HEK293 (cell line): Measurements from ENCODE around the gene HOXA4.

Source experiments
- CTCF ChIA-PET: fragments of 350-600 bp; formaldehyde crosslinking; extraction: SDS; loops from one replicate; lab custom pipeline; 2021; ENCODE audit warnings: antibody characterized with exemption; lab: Yijun Ruan, JAX
- POLR2A ChIA-PET: fragments of 300-600 bp; formaldehyde crosslinking; extraction: SDS; loops from one replicate; lab custom pipeline; 2020; ENCODE audit warnings: antibody characterized with exemption, inconsistent platforms; lab: Yijun Ruan, JAX
- H3K27ac ChIP-seq: fragments of 200-500 bp; sonication (Bioruptor generic); 2 replicates; pipeline ENCODE4 v1.5.1; 2014; ENCODE audit warnings: low read depth, low read length, control low read depth, inconsistent platforms; ENCODE audit errors: extremely low read depth
- H3K36me3 ChIP-seq, 2 experiments: fragments of 200-500 bp in 1 of 2; sonication (Bioruptor generic) in 1 of 2; 1 replicate in 1 of 2; 2 replicates in 1 of 2; pipeline ENCODE4 v1.5.1; 2014 to 2017; ENCODE audit warnings: inconsistent platforms in 2 of 2, low read length in 2 of 2; ENCODE audit not compliant: control insufficient read depth in 2 of 2, insufficient read depth in 1 of 2
- H3K4me1 ChIP-seq: fragments of 200-500 bp; sonication (Bioruptor generic); 2 replicates; pipeline ENCODE4 v1.5.1; 2014; ENCODE audit warnings: mild to moderate bottlenecking, low read length, inconsistent platforms; ENCODE audit not compliant: control insufficient read depth, insufficient read depth
- H3K4me3 ChIP-seq: 2 replicates; pipeline ENCODE4 v1.5.1; 2011; ENCODE audit warnings: low read depth, mild to moderate bottlenecking, control low read depth, low read length, moderate library complexity
- H3K9me3 ChIP-seq: fragments of 200-500 bp; sonication (Bioruptor generic); 2 replicates; pipeline ENCODE4 v1.5.1; 2014; ENCODE audit warnings: low read depth, low read length, inconsistent platforms; ENCODE audit not compliant: control insufficient read depth, insufficient read depth
- FEZF1 ChIP-seq: fragments of 450-650 bp; formaldehyde crosslinking; IDR thresholded peaks from 2 replicates; pipeline ENCODE4 v1.5.1; 2016; ENCODE audit warnings: missing biosample characterization, missing genetic modification characterization
- KLF7 ChIP-seq: fragments of 450-650 bp; formaldehyde crosslinking; IDR thresholded peaks from 2 replicates; pipeline ENCODE4 v1.5.1; 2016; ENCODE audit warnings: missing biosample characterization, missing genetic modification characterization, borderline replicate concordance
- KLF8 ChIP-seq: fragments of 450-650 bp; formaldehyde crosslinking; IDR thresholded peaks from 2 replicates; pipeline ENCODE4 v1.5.1; 2016; ENCODE audit warnings: missing biosample characterization, missing genetic modification characterization
- OSR2 ChIP-seq: fragments of 450-650 bp; formaldehyde crosslinking; IDR thresholded peaks from 2 replicates; pipeline ENCODE4 v1.5.1; 2016; ENCODE audit warnings: missing biosample characterization, missing genetic modification characterization
- OVOL3 ChIP-seq: fragments of 450-650 bp; formaldehyde crosslinking; IDR thresholded peaks from 2 replicates; pipeline ENCODE4 v1.5.1; 2016; ENCODE audit warnings: missing biosample characterization, missing genetic modification characterization
- REPIN1 ChIP-seq: fragments of 450-650 bp; formaldehyde crosslinking; IDR thresholded peaks from 2 replicates; pipeline ENCODE4 v1.5.1; 2017; ENCODE audit warnings: missing biosample characterization, missing genetic modification characterization, low read depth
- SCRT2 ChIP-seq: fragments of 450-650 bp; formaldehyde crosslinking; IDR thresholded peaks from 2 replicates; pipeline ENCODE4 v1.5.1; 2016; ENCODE audit warnings: missing biosample characterization, missing genetic modification characterization
- ZBTB17 ChIP-seq: fragments of 450-650 bp; formaldehyde crosslinking; IDR thresholded peaks from 2 replicates; pipeline ENCODE4 v1.5.1; 2016; ENCODE audit warnings: missing biosample characterization, missing genetic modification characterization
- ZFP69B ChIP-seq: fragments of 450-650 bp; formaldehyde crosslinking; IDR thresholded peaks from 2 replicates; pipeline ENCODE4 v1.5.1; 2016; ENCODE audit warnings: missing biosample characterization, missing genetic modification characterization
- ZNF132 ChIP-seq: fragments of 450-650 bp; formaldehyde crosslinking; IDR thresholded peaks from 2 replicates; pipeline ENCODE4 v1.5.1; 2017; ENCODE audit warnings: missing biosample characterization, missing genetic modification characterization, borderline replicate concordance
- ZNF266 ChIP-seq: fragments of 450-650 bp; formaldehyde crosslinking; IDR thresholded peaks from 2 replicates; pipeline ENCODE4 v1.5.1; 2016; ENCODE audit warnings: missing biosample characterization, missing genetic modification characterization, low read depth
- ZNF292 ChIP-seq: fragments of 450-650 bp; formaldehyde crosslinking; IDR thresholded peaks from 2 replicates; pipeline ENCODE4 v1.5.1; 2016; ENCODE audit warnings: low read depth, missing biosample characterization, missing genetic modification characterization, borderline replicate concordance
- ZNF558 ChIP-seq: fragments of 450-650 bp; formaldehyde crosslinking; IDR thresholded peaks from 2 replicates; pipeline ENCODE4 v1.5.1; 2016; ENCODE audit warnings: missing biosample characterization, missing genetic modification characterization
- ZNF580 ChIP-seq: fragments of 450-650 bp; formaldehyde crosslinking; IDR thresholded peaks from 2 replicates; pipeline ENCODE4 v1.5.1; 2016; ENCODE audit warnings: missing biosample characterization, missing genetic modification characterization
- ZNF585B ChIP-seq: fragments of 450-650 bp; formaldehyde crosslinking; IDR thresholded peaks from 2 replicates; pipeline ENCODE4 v1.5.1; 2016; ENCODE audit warnings: missing biosample characterization, missing genetic modification characterization
- ZNF626 ChIP-seq: fragments of 450-650 bp; sonication (Bioruptor Pico); formaldehyde crosslinking; IDR thresholded peaks from 2 replicates; pipeline ENCODE4 v1.5.1; 2018; ENCODE audit warnings: missing biosample characterization, missing genetic modification characterization, inconsistent platforms
- ZNF639 ChIP-seq: fragments of 450-650 bp; formaldehyde crosslinking; IDR thresholded peaks from 2 replicates; pipeline ENCODE4 v1.5.1; 2016; ENCODE audit warnings: missing biosample characterization, missing genetic modification characterization
- ZNF660 ChIP-seq: fragments of 450-650 bp; IDR thresholded peaks from 2 replicates; pipeline ENCODE4 v1.5.1; 2018; ENCODE audit warnings: missing biosample characterization, mild to moderate bottlenecking, missing genetic modification characterization
- ZNF707 ChIP-seq: fragments of 450-650 bp; formaldehyde crosslinking; IDR thresholded peaks from 2 replicates; pipeline ENCODE4 v1.5.1; 2016; ENCODE audit warnings: missing biosample characterization, missing genetic modification characterization
- ZNF792 ChIP-seq: fragments of 450-650 bp; formaldehyde crosslinking; IDR thresholded peaks from 2 replicates; pipeline ENCODE4 v1.5.1; 2016; ENCODE audit warnings: missing biosample characterization, missing genetic modification characterization
- ZSCAN30 ChIP-seq: fragments of 450-650 bp; IDR thresholded peaks from 2 replicates; pipeline ENCODE4 v1.5.1; 2018; ENCODE audit warnings: missing biosample characterization, mild to moderate bottlenecking, missing genetic modification characterization, moderate library complexity
- TF ChIP-seq, protein P1 (sequence below): fragments of 450-650 bp; formaldehyde crosslinking; IDR thresholded peaks from 2 replicates; pipeline ENCODE4 v1.5.1; 2016; ENCODE audit warnings: missing biosample characterization, missing genetic modification characterization, borderline replicate concordance
- TF ChIP-seq, protein P2 (sequence below): IDR thresholded peaks from 2 replicates; pipeline ENCODE4 v1.6.1; 2011; ENCODE audit warnings: mild to moderate bottlenecking, low read depth, low read length, borderline replicate concordance
- TF ChIP-seq, protein P3 (sequence below): fragments of 450-650 bp; formaldehyde crosslinking; IDR thresholded peaks from 2 replicates; pipeline ENCODE4 v1.5.1; 2016; ENCODE audit warnings: missing biosample characterization, missing genetic modification characterization

HOXA4 gene

DNA sequence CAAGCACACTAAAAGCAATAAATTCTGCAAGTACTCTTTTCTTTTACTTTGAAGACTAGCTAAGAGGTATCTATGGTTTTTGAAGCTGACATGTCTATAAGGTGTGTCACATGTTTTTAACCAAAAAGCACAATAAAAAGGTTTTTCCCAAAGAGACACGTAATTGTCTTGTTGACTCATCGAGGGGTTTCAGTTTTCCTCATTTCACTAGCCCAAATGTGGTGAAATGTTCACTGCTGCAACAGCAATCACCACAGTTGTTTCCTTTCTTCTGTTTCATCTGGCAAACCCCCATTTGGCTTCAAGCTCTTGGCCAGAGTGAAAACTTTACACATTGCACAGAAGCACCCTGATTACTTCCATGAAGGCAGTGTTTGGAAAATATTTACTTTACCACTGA, 3.8 kb upstream of the HOXA4 start (continued):
- no peak for TF ChIP-seq REPIN1 (tag by site-specific recombination)
- peak; percentile 92 for TF ChIP-seq FEZF1
- no peak for TF ChIP-seq ZNF580
- 0 out of 2 replicates have a peak, but pooled peaks have one; percentile 41 for TF ChIP-seq ZNF639 (tag by site-specific recombination)

DNA sequence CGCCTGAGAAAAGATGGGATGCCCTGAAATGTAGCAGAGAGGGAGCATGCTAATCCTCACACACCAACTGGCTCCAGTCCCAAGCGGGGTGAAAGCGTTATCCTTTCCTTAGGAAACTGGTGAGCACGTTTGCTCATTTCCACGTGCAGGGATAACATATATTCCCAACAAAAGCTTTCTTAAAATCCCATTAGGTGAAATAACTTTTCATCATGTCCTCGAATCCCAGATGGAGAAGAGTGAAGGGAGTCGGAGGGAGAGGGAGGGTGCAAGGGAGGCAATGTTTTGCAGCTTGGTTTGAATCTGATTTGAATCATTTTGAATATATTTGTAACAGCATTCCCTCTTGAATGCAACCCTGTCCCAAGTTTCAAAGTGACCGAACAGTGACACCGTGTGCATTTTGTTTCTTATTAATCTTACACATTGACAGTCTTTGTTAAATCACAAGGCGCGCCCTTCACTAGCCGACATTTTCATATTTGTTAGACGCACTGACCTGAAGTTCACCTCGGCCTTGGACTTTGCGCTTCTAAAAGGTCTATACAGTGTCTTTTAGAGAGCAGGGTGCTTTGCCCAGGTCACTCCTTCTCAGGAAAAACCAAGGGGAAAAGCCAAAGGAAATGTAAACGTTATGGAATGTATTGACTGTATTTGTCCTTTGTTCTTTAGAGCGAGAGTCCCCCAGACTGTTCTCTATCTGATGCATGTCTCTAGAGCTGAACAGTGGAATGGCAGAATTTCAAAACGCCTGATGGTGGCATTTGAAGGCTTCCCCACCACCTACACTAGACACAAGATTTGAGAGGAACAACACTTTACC, 3.1 kb upstream of the HOXA4 start:
- H3K9me3 ChIP-seq: no peaks in the 10 kb centered on the region
- peaks cover 66% of the 10 kb centered on the region for H3K4me1 ChIP-seq
- POLR2A ChIA-PET: interaction anchor here (0.6 to 1.4 kb wide), 2 partner anchors 10 to 25 kb away, joined by 3 read pairs; partner anchors contain the start of gene HOXA5
- H3K27ac ChIP-seq: peak overlapping the region; percentile 56; the same call in 1 of the 2 replicates
- CTCF ChIA-PET: interaction anchor here (0.8 to 1.9 kb wide), 6 partner anchors 10 to 764 kb away, joined by 3 to 7 read pairs (median 4); partner anchors contain the start of gene HOXA5
- H3K4me3 ChIP-seq: no peak overlapping the region
- peaks cover 4 to 10% of the 10 kb centered on the region in 2 experiments; a peak in 1 of 3 replicates for H3K36me3 ChIP-seq
- TF ChIP-seq ZNF792 (tag by site-specific recombination) (no peak), ZNF585B (tag by site-specific recombination) (no peak), ZFP69B (tag by site-specific recombination) (no peak), OSR2 (tag by site-specific recombination) (no peak), ZNF660 (no peak), ZSCAN30 (tag by site-specific recombination) (0 out of 2 replicates have a peak, but pooled peaks have one; percentile 6), ZNF266 (tag by site-specific recombination) (no peak), REPIN1 (tag by site-specific recombination) (no peak), ZNF292 (no peak), ZNF626 (no peak), ZBTB17 (tag by site-specific recombination) (no peak), OVOL3 (tag by site-specific recombination) (no peak), KLF7 (tag by site-specific recombination) (no peak), ZNF132 (tag by site-specific recombination) (no peak), SCRT2 (tag by site-specific recombination) (no peak), ZNF558 (tag by site-specific recombination) (no peak), KLF8 (tag by site-specific recombination) (no peak), ZNF707 (tag by site-specific recombination) (no peak)
- TF ChIP-seq, protein P1, sequence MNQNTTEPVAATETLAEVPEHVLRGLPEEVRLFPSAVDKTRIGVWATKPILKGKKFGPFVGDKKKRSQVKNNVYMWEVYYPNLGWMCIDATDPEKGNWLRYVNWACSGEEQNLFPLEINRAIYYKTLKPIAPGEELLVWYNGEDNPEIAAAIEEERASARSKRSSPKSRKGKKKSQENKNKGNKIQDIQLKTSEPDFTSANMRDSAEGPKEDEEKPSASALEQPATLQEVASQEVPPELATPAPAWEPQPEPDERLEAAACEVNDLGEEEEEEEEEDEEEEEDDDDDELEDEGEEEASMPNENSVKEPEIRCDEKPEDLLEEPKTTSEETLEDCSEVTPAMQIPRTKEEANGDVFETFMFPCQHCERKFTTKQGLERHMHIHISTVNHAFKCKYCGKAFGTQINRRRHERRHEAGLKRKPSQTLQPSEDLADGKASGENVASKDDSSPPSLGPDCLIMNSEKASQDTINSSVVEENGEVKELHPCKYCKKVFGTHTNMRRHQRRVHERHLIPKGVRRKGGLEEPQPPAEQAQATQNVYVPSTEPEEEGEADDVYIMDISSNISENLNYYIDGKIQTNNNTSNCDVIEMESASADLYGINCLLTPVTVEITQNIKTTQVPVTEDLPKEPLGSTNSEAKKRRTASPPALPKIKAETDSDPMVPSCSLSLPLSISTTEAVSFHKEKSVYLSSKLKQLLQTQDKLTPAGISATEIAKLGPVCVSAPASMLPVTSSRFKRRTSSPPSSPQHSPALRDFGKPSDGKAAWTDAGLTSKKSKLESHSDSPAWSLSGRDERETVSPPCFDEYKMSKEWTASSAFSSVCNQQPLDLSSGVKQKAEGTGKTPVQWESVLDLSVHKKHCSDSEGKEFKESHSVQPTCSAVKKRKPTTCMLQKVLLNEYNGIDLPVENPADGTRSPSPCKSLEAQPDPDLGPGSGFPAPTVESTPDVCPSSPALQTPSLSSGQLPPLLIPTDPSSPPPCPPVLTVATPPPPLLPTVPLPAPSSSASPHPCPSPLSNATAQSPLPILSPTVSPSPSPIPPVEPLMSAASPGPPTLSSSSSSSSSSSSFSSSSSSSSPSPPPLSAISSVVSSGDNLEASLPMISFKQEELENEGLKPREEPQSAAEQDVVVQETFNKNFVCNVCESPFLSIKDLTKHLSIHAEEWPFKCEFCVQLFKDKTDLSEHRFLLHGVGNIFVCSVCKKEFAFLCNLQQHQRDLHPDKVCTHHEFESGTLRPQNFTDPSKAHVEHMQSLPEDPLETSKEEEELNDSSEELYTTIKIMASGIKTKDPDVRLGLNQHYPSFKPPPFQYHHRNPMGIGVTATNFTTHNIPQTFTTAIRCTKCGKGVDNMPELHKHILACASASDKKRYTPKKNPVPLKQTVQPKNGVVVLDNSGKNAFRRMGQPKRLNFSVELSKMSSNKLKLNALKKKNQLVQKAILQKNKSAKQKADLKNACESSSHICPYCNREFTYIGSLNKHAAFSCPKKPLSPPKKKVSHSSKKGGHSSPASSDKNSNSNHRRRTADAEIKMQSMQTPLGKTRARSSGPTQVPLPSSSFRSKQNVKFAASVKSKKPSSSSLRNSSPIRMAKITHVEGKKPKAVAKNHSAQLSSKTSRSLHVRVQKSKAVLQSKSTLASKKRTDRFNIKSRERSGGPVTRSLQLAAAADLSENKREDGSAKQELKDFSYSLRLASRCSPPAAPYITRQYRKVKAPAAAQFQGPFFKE (tag by site-specific recombination): no peak
- TF ChIP-seq, protein P2, sequence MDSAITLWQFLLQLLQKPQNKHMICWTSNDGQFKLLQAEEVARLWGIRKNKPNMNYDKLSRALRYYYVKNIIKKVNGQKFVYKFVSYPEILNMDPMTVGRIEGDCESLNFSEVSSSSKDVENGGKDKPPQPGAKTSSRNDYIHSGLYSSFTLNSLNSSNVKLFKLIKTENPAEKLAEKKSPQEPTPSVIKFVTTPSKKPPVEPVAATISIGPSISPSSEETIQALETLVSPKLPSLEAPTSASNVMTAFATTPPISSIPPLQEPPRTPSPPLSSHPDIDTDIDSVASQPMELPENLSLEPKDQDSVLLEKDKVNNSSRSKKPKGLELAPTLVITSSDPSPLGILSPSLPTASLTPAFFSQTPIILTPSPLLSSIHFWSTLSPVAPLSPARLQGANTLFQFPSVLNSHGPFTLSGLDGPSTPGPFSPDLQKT: no peak
- TF ChIP-seq, protein P3, sequence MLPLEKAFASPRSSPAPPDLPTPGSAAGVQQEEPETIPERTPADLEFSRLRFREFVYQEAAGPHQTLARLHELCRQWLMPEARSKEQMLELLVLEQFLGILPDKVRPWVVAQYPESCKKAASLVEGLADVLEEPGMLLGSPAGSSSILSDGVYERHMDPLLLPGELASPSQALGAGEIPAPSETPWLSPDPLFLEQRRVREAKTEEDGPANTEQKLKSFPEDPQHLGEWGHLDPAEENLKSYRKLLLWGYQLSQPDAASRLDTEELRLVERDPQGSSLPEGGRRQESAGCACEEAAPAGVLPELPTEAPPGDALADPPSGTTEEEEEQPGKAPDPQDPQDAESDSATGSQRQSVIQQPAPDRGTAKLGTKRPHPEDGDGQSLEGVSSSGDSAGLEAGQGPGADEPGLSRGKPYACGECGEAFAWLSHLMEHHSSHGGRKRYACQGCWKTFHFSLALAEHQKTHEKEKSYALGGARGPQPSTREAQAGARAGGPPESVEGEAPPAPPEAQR: no peak
